ENCODE results near the gene SYNC. TPM values are rescaled to one million over a fixed set of nuclear protein-coding genes. Genes with fewer than 3 reads are reported as not detected.

SYNC gene
- total and polyA plus RNA-seq, 2 of the 8 experiments (the other 6 are each of a cell fraction or from before 2014, with no cell fraction given), result 0.06 to 0.17 TPM

- TF ChIP-seq FOSL1 (IDR thresholded peaks at IDR 0.05; ENCODE audit: insufficient read depth, low read depth, low read length) (0 out of 2 replicates have a peak, but pooled peaks have one; percentile 51), SP2 (IDR thresholded peaks at IDR 0.05; ENCODE audit: low read length) (peak; percentile 42; the same call in 1 of the 2 replicates), KDM4A (IDR thresholded peaks at IDR 0.05; ENCODE audit: low read depth, low read length, severe bottlenecking) (peak; percentile 31), GTF2F1 (IDR thresholded peaks at IDR 0.05; ENCODE audit: borderline replicate concordance, low read depth, low read length) (no peak), SP4 (IDR thresholded peaks at IDR 0.05; ENCODE audit: low read length) (peak; percentile 41), TEAD4 (IDR thresholded peaks at IDR 0.05; ENCODE audit: low read depth, low read length) (peak; percentile 22; the same call in 1 of the 2 replicates), JUND (IDR thresholded peaks at IDR 0.05; ENCODE audit: low read length) (0 out of 2 replicates have a peak, but pooled peaks have one; percentile 3), CHD1 (IDR thresholded peaks at IDR 0.05; ENCODE audit: low read depth, low read length) (peak; percentile 87), PHF8 (conservative IDR thresholded peaks at IDR 0.05; ENCODE audit: low read depth, low read length) (peak; percentile 84)
Observed at GRCh38 chr1:32650752-32651460, 51.7 kb downstream of the SYNC start, which contains the start of gene RBBP4 (continued).
